Endodermal cell (in vitro differentiated cells): ENCODE data around the gene SMIM11. TPM values are rescaled to one million over a fixed set of nuclear protein-coding genes. Genes with fewer than 3 reads are reported as not detected.
A peak's percentile ranks its signal among the peaks of the same experiment; 100 is the strongest.

Source experiments
- DNase-seq: peaks from one replicate; pipeline ENCODE4 v3.0.0-alpha.2; 2017
- H3K27ac ChIP-seq: 2 replicates; pipeline ENCODE4 v1.5.1; 2013; ENCODE audit warnings: mild to moderate bottlenecking, low read depth, low read length, moderate library complexity
- H3K27me3 ChIP-seq: 2 replicates; pipeline ENCODE4 v1.6.1; 2013; ENCODE audit warnings: mild to moderate bottlenecking, low read length, moderate library complexity; ENCODE audit not compliant: insufficient read depth, control insufficient read depth, poor library complexity, severe bottlenecking
- H3K36me3 ChIP-seq: 2 replicates; pipeline ENCODE4 v1.7.0; 2013; ENCODE audit warnings: mild to moderate bottlenecking, low read length, moderate library complexity; ENCODE audit not compliant: control insufficient read depth, insufficient read depth
- H3K4me1 ChIP-seq: one replicate; pipeline ENCODE4 v1.7.0; 2013; ENCODE audit warnings: low read length; ENCODE audit not compliant: control insufficient read depth, insufficient read depth
- H3K4me3 ChIP-seq: 2 replicates; pipeline ENCODE4 v1.5.1; 2013; ENCODE audit warnings: mild to moderate bottlenecking, low read length, moderate library complexity
- H3K9ac ChIP-seq: 2 replicates; pipeline ENCODE4 v1.6.1; 2013; ENCODE audit warnings: mild to moderate bottlenecking, low read length, moderate library complexity; ENCODE audit not compliant: poor library complexity, severe bottlenecking; ENCODE audit errors: extremely low read depth
- H3K9me3 ChIP-seq: 2 replicates; pipeline ENCODE4 v1.6.1; 2013; ENCODE audit warnings: mild to moderate bottlenecking, low read length, moderate library complexity; ENCODE audit not compliant: control insufficient read depth
- H3K27ac Mint-ChIP-seq: 2 replicates; pipeline ENCODE4 v1.8.0; 2020; ENCODE audit warnings: mixed read lengths
- H3K27me3 Mint-ChIP-seq: 2 replicates; pipeline ENCODE4 v1.8.0; 2021; ENCODE audit warnings: mild to moderate bottlenecking, mixed read lengths; ENCODE audit not compliant: insufficient read depth
- H3K36me3 Mint-ChIP-seq: 2 replicates; pipeline ENCODE4 v1.8.0; 2020; ENCODE audit warnings: low read depth, mixed read lengths
- H3K4me1 Mint-ChIP-seq: 2 replicates; pipeline ENCODE4 v1.8.0; 2020; ENCODE audit warnings: mixed read lengths
- H3K4me3 Mint-ChIP-seq: 2 replicates; pipeline ENCODE4 v1.8.0; 2020; ENCODE audit warnings: mild to moderate bottlenecking, moderate library complexity, mixed read lengths
- H3K9me3 Mint-ChIP-seq: 2 replicates; pipeline ENCODE4 v1.8.0; 2020; ENCODE audit warnings: mild to moderate bottlenecking, mixed read lengths
- CTCF ChIP-seq: fragments of 200-600 bp; sonication (generic); conservative IDR thresholded peaks from 2 replicates; pipeline ENCODE4 v1.5.0; 2021; ENCODE audit warnings: antibody characterized with exemption, mild to moderate bottlenecking
- WGBS, 2 experiments: methylation state at CpG; one replicate each; pipeline versions ENCODE4 v1.1.5 to v1.1.7; 2013; ENCODE audit warnings: missing lambda C conversion rate in 2 of 2, mixed read lengths in 1 of 2; ENCODE audit not compliant: insufficient coverage in 1 of 2, insufficient read length in 1 of 2; 5-methylcytosine and 5-hydroxymethylcytosine counted together
- total RNA-seq, 2 donors: library from RNA; stranded (reverse); fragmentation: NEBNext Ultra II Directional in 1 of 2; extraction: Animal tissue kit (Norgen Biotek cat#: 25700) in 1 of 2; gene quantifications; 2 replicates in 1 of 2; 3 replicates in 1 of 2; pipeline ENCODE4 v1.2.1, GENCODE V29; 2021

The SMIM11 gene
- total RNA-seq, 2 donors from 2014 or later, result 2.4 to 10.5 TPM

GRCh38 chr21:34365809-34366208 lies 9.5 kb upstream of the SMIM11 start:
- peak; percentile 28 for DNase-seq
- Histone ChIP-seq H3K27ac (no peak overlapping the region), H3K27me3 (no peaks in the 10 kb centered on the region), H3K36me3 (no peaks in the 10 kb centered on the region), H3K9me3 (no peaks in the 10 kb centered on the region), H3K4me1 (no peaks in the 10 kb centered on the region), H3K9ac (no peak overlapping the region), H3K4me3 (no peak overlapping the region)
- Mint-ChIP-seq H3K27me3 (peaks cover 16% of the 10 kb centered on the region), H3K9me3 (no peaks in the 10 kb centered on the region), H3K27ac (no peak overlapping the region), H3K4me1 (peaks cover 11% of the 10 kb centered on the region), H3K4me3 (peak overlapping the region; percentile 11), H3K36me3 (no peaks in the 10 kb centered on the region)
- TF ChIP-seq CTCF, result no peak
- WGBS, 2 experiments, result 78 to 81% methylated on average over 4 to 6 of the region's 6 CpGs

GRCh38 chr21:34367320-34367935 lies 7.9 kb upstream of the SMIM11 start:
- Mint-ChIP-seq H3K4me1 (peaks cover 11% of the 10 kb centered on the region), H3K4me3 (no peak overlapping the region), H3K9me3 (no peaks in the 10 kb centered on the region), H3K36me3 (no peaks in the 10 kb centered on the region), H3K27me3 (peaks cover 13% of the 10 kb centered on the region), H3K27ac (no peak overlapping the region)
- H3K27ac ChIP-seq, result no peak overlapping the region
- peak; percentile 92 for TF ChIP-seq CTCF
- no peaks in the 10 kb centered on the region for H3K27me3 ChIP-seq
- no peak overlapping the region for H3K9ac ChIP-seq
- peak; percentile 74 for DNase-seq
- H3K36me3 ChIP-seq, result no peaks in the 10 kb centered on the region
- no peak overlapping the region for H3K4me3 ChIP-seq
- 84 to 85% methylated on average over 3 of the region's 3 CpGs for WGBS, 2 experiments
- H3K9me3 ChIP-seq, result no peaks in the 10 kb centered on the region
- no peaks in the 10 kb centered on the region for H3K4me1 ChIP-seq

GRCh38 chr21:34369741-34370140 lies 5.6 kb upstream of the SMIM11 start:
- Mint-ChIP-seq H3K4me3 (no peak overlapping the region), H3K36me3 (no peaks in the 10 kb centered on the region), H3K27ac (no peak overlapping the region), H3K9me3 (no peaks in the 10 kb centered on the region), H3K4me1 (peaks cover 12% of the 10 kb centered on the region), H3K27me3 (peaks cover 7% of the 10 kb centered on the region)
- H3K27ac ChIP-seq, result no peak overlapping the region
- H3K9me3 ChIP-seq, result no peaks in the 10 kb centered on the region
- H3K9ac ChIP-seq, result no peak overlapping the region
- DNase-seq, result no peak
- no peaks in the 10 kb centered on the region for H3K27me3 ChIP-seq
- no peaks in the 10 kb centered on the region for H3K36me3 ChIP-seq
- no peak overlapping the region for H3K4me3 ChIP-seq
- no peaks in the 10 kb centered on the region for H3K4me1 ChIP-seq
- no peak for TF ChIP-seq CTCF
- 78% methylated on average over 1 of the region's 1 CpG; no CpG with 5 or more reads in 1 of the 2 experiments for WGBS, 2 experiments
